ENCODE measurements around the gene TNFRSF8. TPM values are rescaled to one million over a fixed set of nuclear protein-coding genes. Genes with fewer than 3 reads are reported as not detected.

TNFRSF8 gene
- total RNA-seq, 4 donors from 2014 or later = 1.1 to 2.6 (median 1.4) TPM

GRCh38 chr1:12147201-12147701 lies 84.1 kb downstream of the TNFRSF8 start:
- no peak for TF ChIP-seq POLR2A (IDR thresholded peaks at IDR 0.05)
- TF ChIP-seq CTCF (IDR thresholded peaks at IDR 0.05 in 4 of 5, conservative IDR thresholded peaks at IDR 0.05 in 1 of 5) = no peak
- peak; percentile 35 to 49 for ATAC-seq
- Histone ChIP-seq H3K27ac (peak overlapping the region; percentile 53 to 72 (median 68)), H3K36me3 (no peaks in the 10 kb centered on the region), H3K4me1 (peaks cover 8 to 23% of the 10 kb centered on the region in 2 donors), H3K4me3 (no peak overlapping the region), H3K9me3 (no peaks in the 10 kb centered on the region), H3K27me3 (no peaks in the 10 kb centered on the region)
- DNase-seq = no peak
- in situ Hi-C loops (cut with MboI; ENCODE audit: low sequenced_read_pairs in 4 of 4) = no loop called here
- intact Hi-C loops (cut with DNase I; ENCODE audit: low total_unique reads) = no loop called here

GRCh38 chr1:12148160-12148957 lies 85.3 kb downstream of the TNFRSF8 start:
- no peak for TF ChIP-seq POLR2A (IDR thresholded peaks at IDR 0.05)
- peak overlapping the region; percentile 56 to 72 (median 68) for H3K27ac ChIP-seq
- in situ Hi-C loops (cut with MboI; ENCODE audit: low sequenced_read_pairs in 4 of 4) = no loop called here
- no peak overlapping the region for H3K4me3 ChIP-seq
- no peaks in the 10 kb centered on the region for H3K9me3 ChIP-seq
- ATAC-seq = no peak
- H3K27me3 ChIP-seq = no peaks in the 10 kb centered on the region
- intact Hi-C loops (cut with DNase I; ENCODE audit: low total_unique reads) = no loop called here
- H3K4me1 ChIP-seq = peaks cover 8 to 21% of the 10 kb centered on the region in 2 donors
- no peaks in the 10 kb centered on the region for H3K36me3 ChIP-seq
- DNase-seq = no peak

GRCh38 chr1:12148958-12149790 lies 86.1 kb downstream of the TNFRSF8 start:
- Histone ChIP-seq H3K9me3 (no peaks in the 10 kb centered on the region), H3K36me3 (no peaks in the 10 kb centered on the region), H3K27ac (peak overlapping the region; percentile 56 to 72 (median 68)), H3K4me1 (peaks cover 4 to 17% of the 10 kb centered on the region in 2 donors), H3K27me3 (no peaks in the 10 kb centered on the region), H3K4me3 (no peak overlapping the region)
- no peak for ATAC-seq
- TF ChIP-seq CTCF (IDR thresholded peaks at IDR 0.05 in 4 of 5, conservative IDR thresholded peaks at IDR 0.05 in 1 of 5) (no peak), POLR2A (IDR thresholded peaks at IDR 0.05) (no peak)
- DNase-seq = no peak
- in situ Hi-C loops (cut with MboI; ENCODE audit: low sequenced_read_pairs in 4 of 4) = no loop called here
- intact Hi-C loops (cut with DNase I; ENCODE audit: low total_unique reads) = no loop called here

- intact Hi-C loops (cut with DNase I; ENCODE audit: low total_unique reads) (no loop called here), in situ Hi-C loops (cut with MboI; ENCODE audit: low sequenced_read_pairs in 4 of 4) (no loop called here)
- TF ChIP-seq POLR2A (IDR thresholded peaks at IDR 0.05) (no peak), CTCF (IDR thresholded peaks at IDR 0.05 in 4 of 5, conservative IDR thresholded peaks at IDR 0.05 in 1 of 5) (no peak)
- Histone ChIP-seq H3K4me1 (peaks cover 2 to 13% of the 10 kb centered on the region in 2 donors), H3K36me3 (no peaks in the 10 kb centered on the region), H3K27me3 (no peaks in the 10 kb centered on the region), H3K9me3 (no peaks in the 10 kb centered on the region), H3K4me3 (no peak overlapping the region), H3K27ac (peak overlapping the region in 3 of 4 donors; percentile 26 to 66 (median 54))
- no peak for ATAC-seq
- no peak for DNase-seq
Observed at GRCh38 chr1:12149791-12150175, 86.7 kb downstream of the TNFRSF8 start.
